ENCODE measurements around the gene TNFSF13.

The TNFSF13 gene, protein sequence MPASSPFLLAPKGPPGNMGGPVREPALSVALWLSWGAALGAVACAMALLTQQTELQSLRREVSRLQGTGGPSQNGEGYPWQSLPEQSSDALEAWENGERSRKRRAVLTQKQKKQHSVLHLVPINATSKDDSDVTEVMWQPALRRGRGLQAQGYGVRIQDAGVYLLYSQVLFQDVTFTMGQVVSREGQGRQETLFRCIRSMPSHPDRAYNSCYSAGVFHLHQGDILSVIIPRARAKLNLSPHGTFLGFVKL

DNA sequence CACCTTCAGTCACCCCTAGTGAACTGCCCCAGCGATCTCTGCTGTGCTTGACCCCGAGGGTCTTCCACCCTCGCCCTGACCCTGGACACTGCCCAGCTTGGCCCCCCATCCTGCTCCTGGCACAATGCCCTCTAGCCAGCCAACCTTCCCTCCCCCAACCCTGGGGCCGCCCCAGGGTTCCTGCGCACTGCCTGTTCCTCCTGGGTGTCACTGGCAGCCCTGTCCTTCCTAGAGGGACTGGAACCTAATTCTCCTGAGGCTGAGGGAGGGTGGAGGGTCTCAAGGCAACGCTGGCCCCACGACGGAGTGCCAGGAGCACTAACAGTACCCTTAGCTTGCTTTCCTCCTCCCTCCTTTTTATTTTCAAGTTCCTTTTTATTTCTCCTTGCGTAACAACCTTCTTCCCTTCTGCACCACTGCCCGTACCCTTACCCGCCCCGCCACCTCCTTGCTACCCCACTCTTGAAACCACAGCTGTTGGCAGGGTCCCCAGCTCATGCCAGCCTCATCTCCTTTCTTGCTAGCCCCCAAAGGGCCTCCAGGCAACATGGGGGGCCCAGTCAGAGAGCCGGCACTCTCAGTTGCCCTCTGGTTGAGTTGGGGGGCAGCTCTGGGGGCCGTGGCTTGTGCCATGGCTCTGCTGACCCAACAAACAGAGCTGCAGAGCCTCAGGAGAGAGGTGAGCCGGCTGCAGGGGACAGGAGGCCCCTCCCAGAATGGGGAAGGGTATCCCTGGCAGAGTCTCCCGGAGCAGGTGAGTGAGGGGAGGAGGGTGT is at the start of gene TNFSF13:
TSS of gene TNFSF13 (plus strand) at position 207 of the 776 bp plus-strand sequence. CDS start at position 497, 290 bp downstream.
- peaks cover 32% of the 10 kb centered on the region for H3K4me1 ChIP-seq (ENCODE audit: insufficient read depth, low read length)
- H3K27me3 ChIP-seq (ENCODE audit: insufficient read depth, low read length), result no peaks in the 10 kb centered on the region
- H3K9me3 ChIP-seq (ENCODE audit: low read length), result no peaks in the 10 kb centered on the region
- no peak within 1 kb of the TSS for H3K4me3 ChIP-seq (ENCODE audit: low read length)
- peak within 1 kb of the TSS; percentile 38 for H2AFZ ChIP-seq (ENCODE audit: low read depth, low read length)
- peaks cover 3% of the 10 kb centered on the region for H3K36me3 ChIP-seq (ENCODE audit: insufficient read depth, low read length)

DNA sequence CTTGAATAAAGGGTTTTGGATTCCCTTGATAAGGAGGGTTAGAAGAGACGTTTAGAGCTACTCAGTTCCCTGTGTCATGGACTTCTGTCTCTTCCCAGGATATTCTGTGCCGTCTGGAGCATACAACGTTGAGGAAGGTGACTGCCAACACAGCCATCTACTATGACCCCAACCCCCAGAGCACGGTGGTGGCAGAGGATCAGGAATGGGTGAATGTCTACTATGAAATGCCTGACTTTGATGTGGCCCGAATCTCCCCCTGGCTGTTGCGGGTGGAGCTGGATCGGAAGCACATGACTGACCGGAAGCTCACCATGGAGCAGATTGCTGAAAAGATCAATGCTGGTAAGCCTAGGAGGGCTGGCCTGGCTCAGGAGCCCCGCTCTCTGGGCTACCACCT is 49.7 kb upstream of the TNFSF13 start:
- no peaks in the 10 kb centered on the region for H3K27me3 ChIP-seq (ENCODE audit: insufficient read depth, low read length)
- H3K4me3 ChIP-seq (ENCODE audit: low read length), result no peak overlapping the region
- H3K9me3 ChIP-seq (ENCODE audit: low read length), result no peaks in the 10 kb centered on the region
- H2AFZ ChIP-seq (ENCODE audit: low read depth, low read length), result no peak overlapping the region
- H3K36me3 ChIP-seq (ENCODE audit: insufficient read depth, low read length), result peaks cover 82% of the 10 kb centered on the region
- H3K4me1 ChIP-seq (ENCODE audit: insufficient read depth, low read length), result no peaks in the 10 kb centered on the region

DNA sequence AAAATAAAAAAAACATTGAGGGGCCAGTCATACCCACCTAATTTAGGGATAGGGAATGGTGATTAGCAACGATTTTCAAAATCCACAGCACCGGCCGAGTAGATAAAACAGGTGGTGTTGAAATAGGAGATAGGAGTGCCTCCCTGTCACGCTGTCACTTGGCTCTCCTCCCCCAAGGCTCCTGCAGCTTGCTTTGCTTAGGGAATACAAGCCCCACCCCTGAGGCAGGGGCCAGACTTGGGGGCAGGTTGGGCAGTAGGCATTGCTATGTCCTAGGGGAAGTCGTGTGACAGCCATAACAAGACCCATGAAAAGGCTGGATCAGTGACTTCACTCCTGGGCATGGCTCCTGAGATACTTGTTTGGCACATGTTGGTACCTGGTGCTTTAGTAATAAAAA is 48.6 kb upstream of the TNFSF13 start:
- Histone ChIP-seq H3K36me3 (ENCODE audit: insufficient read depth, low read length) (peaks cover 82% of the 10 kb centered on the region), H3K4me3 (ENCODE audit: low read length) (no peak overlapping the region), H3K9me3 (ENCODE audit: low read length) (no peaks in the 10 kb centered on the region), H3K27me3 (ENCODE audit: insufficient read depth, low read length) (no peaks in the 10 kb centered on the region), H3K4me1 (ENCODE audit: insufficient read depth, low read length) (no peaks in the 10 kb centered on the region), H2AFZ (ENCODE audit: low read depth, low read length) (no peak overlapping the region)

DNA sequence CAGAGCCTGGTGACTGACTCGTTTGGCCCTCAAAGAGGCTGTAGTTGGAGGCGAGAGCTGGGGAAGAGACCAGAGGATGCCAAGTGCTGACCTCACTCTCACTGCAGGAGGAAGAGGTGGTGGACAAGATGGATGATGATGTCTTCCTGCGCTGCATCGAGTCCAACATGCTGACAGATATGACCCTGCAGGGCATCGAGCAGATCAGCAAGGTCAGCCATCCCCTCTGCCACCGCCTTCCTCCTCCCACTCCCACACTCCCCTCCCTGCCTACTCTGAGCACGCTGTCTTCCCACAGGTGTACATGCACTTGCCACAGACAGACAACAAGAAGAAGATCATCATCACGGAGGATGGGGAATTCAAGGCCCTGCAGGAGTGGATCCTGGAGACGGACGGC is 47.4 kb upstream of the TNFSF13 start:
- Histone ChIP-seq H3K27me3 (ENCODE audit: insufficient read depth, low read length) (no peaks in the 10 kb centered on the region), H3K4me1 (ENCODE audit: insufficient read depth, low read length) (no peaks in the 10 kb centered on the region), H3K36me3 (ENCODE audit: insufficient read depth, low read length) (peaks cover 87% of the 10 kb centered on the region), H2AFZ (ENCODE audit: low read depth, low read length) (no peak overlapping the region), H3K4me3 (ENCODE audit: low read length) (no peak overlapping the region), H3K9me3 (ENCODE audit: low read length) (no peaks in the 10 kb centered on the region)

DNA sequence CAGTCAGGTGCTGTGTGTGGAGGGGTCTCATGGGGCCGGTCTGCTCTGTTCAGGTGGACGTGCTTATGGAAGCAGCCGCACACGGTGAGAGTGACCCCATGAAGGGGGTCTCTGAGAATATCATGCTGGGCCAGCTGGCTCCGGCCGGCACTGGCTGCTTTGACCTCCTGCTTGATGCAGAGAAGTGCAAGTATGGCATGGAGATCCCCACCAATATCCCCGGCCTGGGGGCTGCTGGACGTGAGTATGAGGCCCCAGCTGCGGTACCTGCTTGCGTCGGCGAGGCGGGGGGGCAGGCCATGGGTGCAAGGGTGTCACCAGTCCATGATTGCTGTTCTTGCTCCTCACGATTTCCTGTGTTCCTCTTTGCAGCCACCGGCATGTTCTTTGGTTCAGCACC is 46.4 kb upstream of the TNFSF13 start:
- Histone ChIP-seq H3K9me3 (ENCODE audit: low read length) (no peaks in the 10 kb centered on the region), H3K27me3 (ENCODE audit: insufficient read depth, low read length) (no peaks in the 10 kb centered on the region), H3K4me1 (ENCODE audit: insufficient read depth, low read length) (no peaks in the 10 kb centered on the region), H3K4me3 (ENCODE audit: low read length) (no peak overlapping the region), H3K36me3 (ENCODE audit: insufficient read depth, low read length) (peaks cover 79% of the 10 kb centered on the region), H2AFZ (ENCODE audit: low read depth, low read length) (no peak overlapping the region)

DNA sequence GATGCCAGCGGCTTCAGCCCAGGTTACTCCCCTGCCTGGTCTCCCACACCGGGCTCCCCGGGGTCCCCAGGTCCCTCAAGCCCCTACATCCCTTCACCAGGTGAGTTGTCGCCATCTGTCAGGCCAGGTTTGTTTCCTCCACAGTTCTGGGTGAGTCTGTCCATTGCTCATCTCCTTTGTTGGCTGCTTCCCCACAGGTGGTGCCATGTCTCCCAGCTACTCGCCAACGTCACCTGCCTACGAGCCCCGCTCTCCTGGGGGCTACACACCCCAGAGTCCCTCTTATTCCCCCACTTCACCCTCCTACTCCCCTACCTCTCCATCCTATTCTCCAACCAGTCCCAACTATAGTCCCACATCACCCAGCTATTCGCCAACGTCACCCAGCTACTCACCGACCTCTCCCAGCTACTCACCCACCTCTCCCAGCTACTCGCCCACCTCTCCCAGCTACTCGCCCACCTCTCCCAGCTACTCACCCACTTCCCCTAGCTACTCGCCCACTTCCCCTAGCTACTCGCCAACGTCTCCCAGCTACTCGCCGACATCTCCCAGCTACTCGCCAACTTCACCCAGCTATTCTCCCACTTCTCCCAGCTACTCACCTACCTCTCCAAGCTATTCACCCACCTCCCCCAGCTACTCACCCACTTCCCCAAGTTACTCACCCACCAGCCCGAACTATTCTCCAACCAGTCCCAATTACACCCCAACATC is 45.6 kb upstream of the TNFSF13 start:
- Histone ChIP-seq H3K4me1 (ENCODE audit: insufficient read depth, low read length) (no peaks in the 10 kb centered on the region), H3K36me3 (ENCODE audit: insufficient read depth, low read length) (peaks cover 72% of the 10 kb centered on the region), H2AFZ (ENCODE audit: low read depth, low read length) (no peak overlapping the region), H3K27me3 (ENCODE audit: insufficient read depth, low read length) (no peaks in the 10 kb centered on the region), H3K9me3 (ENCODE audit: low read length) (no peaks in the 10 kb centered on the region), H3K4me3 (ENCODE audit: low read length) (no peak overlapping the region)

DNA sequence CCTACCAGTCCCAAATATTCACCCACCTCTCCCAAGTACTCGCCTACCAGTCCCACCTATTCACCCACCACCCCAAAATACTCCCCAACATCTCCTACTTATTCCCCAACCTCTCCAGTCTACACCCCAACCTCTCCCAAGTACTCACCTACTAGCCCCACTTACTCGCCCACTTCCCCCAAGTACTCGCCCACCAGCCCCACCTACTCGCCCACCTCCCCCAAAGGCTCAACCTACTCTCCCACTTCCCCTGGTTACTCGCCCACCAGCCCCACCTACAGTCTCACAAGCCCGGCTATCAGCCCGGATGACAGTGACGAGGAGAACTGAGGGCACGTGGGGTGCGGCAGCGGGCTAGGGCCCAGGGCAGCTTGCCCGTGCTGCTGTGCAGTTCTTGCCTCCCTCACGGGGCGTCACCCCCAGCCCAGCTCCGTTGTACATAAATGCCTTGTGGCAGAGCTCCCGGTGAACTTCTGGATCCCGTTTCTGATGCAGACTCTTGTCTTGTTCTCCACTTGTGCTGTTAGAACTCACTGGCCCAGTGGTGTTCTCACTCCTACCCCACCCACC is 44.6 kb upstream of the TNFSF13 start:
- H3K4me3 ChIP-seq (ENCODE audit: low read length), result no peak overlapping the region

DNA sequence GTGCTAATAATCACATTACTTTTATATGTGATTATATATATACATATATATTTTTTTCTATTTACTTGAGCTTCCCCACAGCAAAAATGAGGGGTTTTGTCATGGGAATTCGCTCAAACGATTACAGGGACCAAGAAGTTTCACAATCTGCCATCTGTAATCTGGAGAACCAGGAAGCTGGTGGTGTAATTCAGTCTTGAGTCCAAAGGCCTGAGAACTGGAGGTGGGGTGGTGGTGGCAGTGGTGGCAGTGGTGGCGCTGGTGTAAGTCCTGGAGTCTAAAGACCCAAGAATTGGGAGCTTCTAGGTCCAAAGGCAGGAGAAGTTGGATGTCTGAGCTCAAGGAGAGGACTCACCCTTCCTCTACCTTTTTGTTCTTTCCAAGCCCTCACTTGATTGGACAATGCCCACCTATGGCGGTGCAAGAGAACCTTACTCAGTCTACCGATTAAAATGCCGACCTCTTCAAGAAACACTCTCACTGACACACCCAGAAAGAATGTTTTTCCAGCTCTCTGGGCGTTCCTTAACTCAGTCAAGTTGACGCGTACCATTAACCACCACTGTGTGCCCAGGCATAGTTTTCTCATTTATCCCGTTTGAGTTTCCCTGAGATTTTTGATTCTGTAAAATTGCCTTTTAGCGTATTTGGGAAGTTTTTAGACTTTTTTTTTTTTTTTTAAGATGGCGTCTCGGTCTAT is 42.5 kb upstream of the TNFSF13 start:
- Histone ChIP-seq H3K36me3 (ENCODE audit: insufficient read depth, low read length) (peaks cover 48% of the 10 kb centered on the region), H3K4me3 (ENCODE audit: low read length) (no peak overlapping the region), H3K4me1 (ENCODE audit: insufficient read depth, low read length) (no peaks in the 10 kb centered on the region), H3K9me3 (ENCODE audit: low read length) (no peaks in the 10 kb centered on the region), H2AFZ (ENCODE audit: low read depth, low read length) (no peak overlapping the region), H3K27me3 (ENCODE audit: insufficient read depth, low read length) (no peaks in the 10 kb centered on the region)

More for the DNA sequence above, 44.6 kb upstream of the TNFSF13 start:
- no peak overlapping the region for H2AFZ ChIP-seq (ENCODE audit: low read depth, low read length)
- peaks cover 65% of the 10 kb centered on the region for H3K36me3 ChIP-seq (ENCODE audit: insufficient read depth, low read length)
- no peaks in the 10 kb centered on the region for H3K4me1 ChIP-seq (ENCODE audit: insufficient read depth, low read length)
- no peaks in the 10 kb centered on the region for H3K27me3 ChIP-seq (ENCODE audit: insufficient read depth, low read length)
- no peaks in the 10 kb centered on the region for H3K9me3 ChIP-seq (ENCODE audit: low read length)

DNA sequence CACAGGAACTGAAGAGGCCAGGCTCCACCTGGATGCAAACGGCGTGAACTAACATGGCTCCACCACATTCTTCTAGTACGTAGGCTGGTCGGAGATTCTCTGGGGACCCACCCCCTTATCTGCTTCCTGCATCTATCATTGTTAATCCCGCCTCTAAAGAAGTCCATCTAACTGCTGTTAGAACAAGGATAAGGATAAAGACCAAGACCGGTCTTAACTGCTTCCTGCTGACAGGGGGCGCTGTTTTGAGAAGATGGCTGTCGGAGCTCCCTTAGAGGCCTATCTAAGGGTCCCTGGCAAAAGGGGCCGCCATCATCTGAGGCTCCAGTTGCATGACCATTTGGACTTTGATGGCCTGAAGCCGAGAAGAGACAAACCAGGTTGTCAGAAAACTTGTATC is 35.5 kb upstream of the TNFSF13 start:
- H3K4me1 ChIP-seq (ENCODE audit: insufficient read depth, low read length), result no peaks in the 10 kb centered on the region
- H3K27me3 ChIP-seq (ENCODE audit: insufficient read depth, low read length), result no peaks in the 10 kb centered on the region
- no peaks in the 10 kb centered on the region for H3K9me3 ChIP-seq (ENCODE audit: low read length)
- no peak overlapping the region for H3K4me3 ChIP-seq (ENCODE audit: low read length)
- no peaks in the 10 kb centered on the region for H3K36me3 ChIP-seq (ENCODE audit: insufficient read depth, low read length)
- no peak overlapping the region for H2AFZ ChIP-seq (ENCODE audit: low read depth, low read length)

DNA sequence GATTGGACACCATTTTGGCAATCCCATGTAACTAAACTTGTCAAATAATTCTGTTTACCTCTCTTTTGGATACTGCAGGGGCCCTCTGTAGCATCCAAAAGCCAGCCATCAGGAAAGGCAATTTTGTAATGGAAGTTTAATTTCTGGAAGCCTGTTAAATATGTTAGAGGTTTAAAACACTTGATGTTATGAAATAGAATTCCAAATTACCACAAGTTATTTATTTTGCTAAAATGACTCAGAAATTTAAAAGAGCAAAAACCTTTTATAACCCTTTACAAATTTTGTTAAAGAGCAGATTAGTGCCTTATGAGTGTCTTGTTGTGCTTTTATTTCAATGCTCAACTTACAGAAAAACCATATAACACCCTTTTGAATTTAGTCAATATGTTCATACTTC is 29.7 kb upstream of the TNFSF13 start:
- no peaks in the 10 kb centered on the region for H3K27me3 ChIP-seq (ENCODE audit: insufficient read depth, low read length)
- H3K9me3 ChIP-seq (ENCODE audit: low read length), result no peaks in the 10 kb centered on the region
- H2AFZ ChIP-seq (ENCODE audit: low read depth, low read length), result no peak overlapping the region
- H3K4me1 ChIP-seq (ENCODE audit: insufficient read depth, low read length), result no peaks in the 10 kb centered on the region
- H3K36me3 ChIP-seq (ENCODE audit: insufficient read depth, low read length), result no peaks in the 10 kb centered on the region
- no peak overlapping the region for H3K4me3 ChIP-seq (ENCODE audit: low read length)

DNA sequence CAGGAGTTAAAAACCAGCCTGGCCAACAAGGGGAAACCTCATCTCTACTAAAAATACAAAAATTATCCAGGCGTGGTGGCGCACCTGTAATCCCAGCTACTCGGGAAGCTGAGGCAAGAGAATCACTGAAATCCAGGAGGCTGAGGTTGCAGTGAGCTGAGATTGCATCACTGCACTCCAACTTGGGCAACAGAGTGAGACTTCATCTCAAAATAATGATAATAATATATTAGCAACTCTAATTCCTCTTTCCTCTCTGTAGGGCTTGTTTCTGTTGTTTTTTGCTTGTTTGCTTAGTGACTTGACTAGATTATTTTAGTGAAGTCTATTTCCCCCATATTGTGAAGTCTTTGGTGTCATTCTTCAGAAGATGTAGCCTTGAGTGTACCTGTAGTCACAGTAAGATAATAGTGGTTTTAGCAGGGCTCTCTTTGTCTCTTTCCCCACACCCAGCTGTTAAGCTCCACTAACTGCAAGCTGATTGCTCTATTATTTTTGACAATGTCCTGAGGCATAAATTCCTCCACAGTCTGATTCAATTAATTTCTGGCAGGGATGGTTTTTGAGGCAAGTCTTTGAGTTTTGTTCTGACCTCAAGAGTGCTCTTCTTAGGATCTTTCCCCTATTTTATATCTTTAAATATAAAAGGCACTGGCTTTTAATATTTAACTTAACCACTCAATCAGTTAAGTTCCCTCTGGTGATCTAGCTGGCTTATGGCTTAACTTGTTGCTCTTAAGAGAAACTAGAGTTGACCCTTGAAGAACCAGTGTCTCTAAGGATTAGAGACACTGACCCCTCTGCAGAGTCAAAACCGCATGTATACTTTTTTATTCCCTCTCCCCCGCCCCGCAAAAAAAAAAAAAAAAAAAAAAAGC is 28.3 kb upstream of the TNFSF13 start:
- Histone ChIP-seq H3K27me3 (ENCODE audit: insufficient read depth, low read length) (no peaks in the 10 kb centered on the region), H3K4me3 (ENCODE audit: low read length) (no peak overlapping the region), H3K36me3 (ENCODE audit: insufficient read depth, low read length) (no peaks in the 10 kb centered on the region), H3K4me1 (ENCODE audit: insufficient read depth, low read length) (no peaks in the 10 kb centered on the region), H3K9me3 (ENCODE audit: low read length) (no peaks in the 10 kb centered on the region), H2AFZ (ENCODE audit: low read depth, low read length) (no peak overlapping the region)

DNA sequence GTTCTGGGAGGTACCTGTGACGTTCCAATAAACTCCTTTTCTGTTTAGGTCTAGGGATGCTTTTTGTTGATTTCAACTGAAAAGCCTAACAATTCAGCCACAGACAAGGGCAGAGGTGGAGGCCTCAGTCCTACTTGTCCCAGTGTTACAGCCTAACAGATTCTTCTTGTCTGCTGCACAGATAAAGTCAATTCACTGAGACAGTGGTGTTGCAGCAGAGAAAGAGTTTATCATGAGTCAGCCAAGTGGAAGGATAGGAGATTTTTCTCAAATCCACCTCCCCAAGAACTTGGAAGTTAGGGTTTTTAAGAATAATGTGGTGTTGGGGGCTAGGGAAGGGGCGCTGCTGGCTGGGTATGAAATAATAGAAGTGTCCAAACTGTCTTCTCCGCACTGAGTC is 20.5 kb upstream of the TNFSF13 start:
- Histone ChIP-seq H2AFZ (ENCODE audit: low read depth, low read length) (no peak overlapping the region), H3K4me1 (ENCODE audit: insufficient read depth, low read length) (no peaks in the 10 kb centered on the region), H3K27me3 (ENCODE audit: insufficient read depth, low read length) (peaks cover 2% of the 10 kb centered on the region), H3K4me3 (ENCODE audit: low read length) (no peak overlapping the region), H3K9me3 (ENCODE audit: low read length) (peaks cover 7% of the 10 kb centered on the region), H3K36me3 (ENCODE audit: insufficient read depth, low read length) (no peaks in the 10 kb centered on the region)

Data from neuron (in vitro differentiated cells).